Spleen (tissue), 11 donors: ENCODE measurements around the gene ARMC3. TPM values are rescaled to one million over a fixed set of nuclear protein-coding genes. Genes with fewer than 3 reads are reported as not detected.
"Not testable (repeated sequence)": the region's sequence is repeated elsewhere in the genome, so short reads cannot be mapped to it uniquely, and the experiment has no call there.

Source experiments
- DNase-seq: peaks from one replicate; pipeline ENCODE4 v3.0.0-alpha.2; 2020
- H3K27ac ChIP-seq, 8 donors: fragments of 200-600 bp; sonication (generic) in 7 of 8; 1 replicate in 4 of 8; 2 replicates in 4 of 8; pipeline versions ENCODE4 v1.5.0 to v1.8.0; 2016 to 2021; ENCODE audit warnings: inconsistent platforms in 4 of 8, mild to moderate bottlenecking in 4 of 8, moderate library complexity in 1 of 8
- H3K27me3 ChIP-seq, 7 donors: fragments of 200-600 bp; sonication (generic) in 6 of 7; replicated peaks in 1 of 7; 1 replicate in 4 of 7; 2 replicates in 3 of 7; pipeline versions ENCODE4 v1.5.0 to v1.8.0; 2016 to 2021; ENCODE audit warnings: inconsistent platforms in 3 of 7, mild to moderate bottlenecking in 1 of 7
- H3K36me3 ChIP-seq, 6 donors: fragments of 200-600 bp; sonication (generic) in 5 of 6; 1 replicate in 4 of 6; 2 replicates in 2 of 6; pipeline versions ENCODE4 v1.5.0 to v1.8.0; 2016 to 2021; ENCODE audit warnings: inconsistent platforms in 2 of 6
- H3K4me1 ChIP-seq, 6 donors: fragments of 200-600 bp; sonication (generic) in 5 of 6; 1 replicate in 3 of 6; 2 replicates in 3 of 6; pipeline versions ENCODE4 v1.5.0 to v1.8.0; 2016 to 2021; ENCODE audit warnings: inconsistent platforms in 3 of 6
- H3K4me3 ChIP-seq, 8 donors: fragments of 200-600 bp; sonication (generic) in 7 of 8; 1 replicate in 4 of 8; 2 replicates in 4 of 8; pipeline versions ENCODE4 v1.5.0 to v1.8.0; 2016 to 2021; ENCODE audit warnings: inconsistent platforms in 4 of 8, mild to moderate bottlenecking in 4 of 8, moderate library complexity in 2 of 8
- H3K9me3 ChIP-seq, 8 donors: fragments of 200-600 bp; sonication (generic) in 7 of 8; 1 replicate in 4 of 8; 2 replicates in 4 of 8; pipeline versions ENCODE4 v1.5.0 to v1.8.0; 2016 to 2021; ENCODE audit warnings: inconsistent platforms in 4 of 8
- POLR2A ChIP-seq, 3 donors: fragments of 450-650 bp; IDR thresholded peaks; one replicate each; pipeline ENCODE4 v1.5.1; 2017; ENCODE audit warnings: antibody characterized with exemption in 3 of 3, mild to moderate bottlenecking in 1 of 3
- POLR2AphosphoS5 ChIP-seq, 3 donors: sonication (generic); formaldehyde crosslinking; IDR thresholded peaks; one replicate each; pipeline ENCODE4 v1.5.1; 2017; ENCODE audit warnings: antibody characterized with exemption in 3 of 3
- WGBS, 5 donors: extraction: QIAGEN DNeasy Blood & Tissue Kit in 3 of 5; methylation state at CpG; one replicate each; pipeline versions ENCODE4 v1.1.5 to v1.1.7; 2013 to 2018; 5-methylcytosine and 5-hydroxymethylcytosine counted together
- intact Hi-C: fragments of 100-400 bp; cut with DNase I; formaldehyde crosslinking; loops from one replicate; pipeline ENCODE4 v1.15.0; 2023; ENCODE audit warnings: low total_unique reads
- polyA plus RNA-seq, 3 donors: library from polyadenylated mRNA; stranded (reverse); fragments of 200-250 nt; gene quantifications; one replicate each; pipeline ENCODE4 v1.2.1, GENCODE V29; 2013
- total RNA-seq, 7 donors: library from RNA; depleted of rRNA in 3 of 7; stranded (reverse); fragments of >200 nt in 3 of 7; fragmentation: NEBNext Ultra II Directional in 4 of 7; extraction: Animal tissue kit (Norgen Biotek cat#: 25700) in 4 of 7; gene quantifications; one replicate each; pipeline versions ENCODE4 v1.1.0 to v1.2.1, GENCODE V29; 2016 to 2021
- TF ChIP-seq, protein P1 (sequence below), 11 experiments: fragments of 200-600 bp in 7 of 11; fragments of 450-650 bp in 4 of 11; sonication (generic) in 4 of 11; IDR thresholded peaks in 8 of 11; conservative IDR thresholded peaks in 3 of 11; 1 replicate in 7 of 11; 2 replicates in 4 of 11; pipeline versions ENCODE4 v1.4.0 to v1.8.0; 2016 to 2021; ENCODE audit warnings: antibody characterized with exemption in 11 of 11, inconsistent platforms in 4 of 11, mild to moderate bottlenecking in 1 of 11
- donor health status: healthy with polysubstance abuse.
- donor health status: DM: no; HTN: no; CAD: no; lungs with moderate emphysema.
- donor health status: DM: no; HTN: no; CAD: no.
- donor health status: Bipolar disorder and iron deficiency.
- donor health status: healthy.
- donor health status: DM: no; HTN: no; CAD: no.
- donor health status: DM: yes; HTN: yes; CAD: no.

Gene ARMC3
- total and polyA plus RNA-seq, 10 donors: 0.66 to 0.85 TPM; not detected in 8

DNA sequence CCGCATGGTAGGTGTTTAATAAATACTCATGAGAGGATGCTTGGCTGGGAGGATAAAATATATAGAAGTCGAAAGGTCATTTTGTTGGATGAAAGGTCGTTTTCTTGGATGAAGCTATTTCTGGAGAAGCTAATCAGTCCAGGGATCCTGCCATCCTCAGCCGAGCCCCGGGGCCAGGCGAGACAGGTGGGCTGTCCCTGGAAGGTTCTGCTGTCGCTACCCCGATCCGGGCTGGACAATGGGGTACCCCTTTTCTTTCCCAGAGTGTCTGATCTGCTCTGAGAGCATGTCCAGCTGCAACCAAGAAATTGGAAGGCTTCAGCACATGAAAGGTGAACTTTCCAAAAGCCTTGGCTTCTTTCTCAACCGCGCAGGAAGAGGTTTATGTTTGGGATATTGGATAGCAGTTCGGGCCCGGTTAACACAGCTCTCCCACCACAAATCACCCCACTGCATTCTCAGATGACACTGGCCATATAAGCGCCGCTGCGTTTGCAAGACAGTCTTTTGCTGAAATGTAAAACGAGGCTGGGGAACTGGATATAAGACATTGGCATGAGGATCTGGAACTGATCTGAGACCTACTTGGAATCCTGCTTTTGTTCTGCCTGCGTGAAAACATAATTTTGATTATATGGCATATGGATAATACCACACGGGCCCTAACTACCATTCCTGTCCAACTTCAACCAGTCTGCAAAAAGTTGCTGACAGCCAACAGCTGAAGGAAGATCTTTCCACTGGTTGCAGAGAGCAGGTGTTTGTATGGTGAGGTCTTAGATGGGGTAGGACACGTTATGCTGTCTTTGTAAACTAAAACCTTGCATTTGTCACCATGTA is 136.3 kb downstream of the ARMC3 start:
- 84 to 91% (median 91%) methylated on average over 20 of the region's 20 CpGs for WGBS, 5 donors
- peaks cover 0 to 5% (median 0%) of the 10 kb centered on the region in 7 donors for H3K27me3 ChIP-seq
- H3K27ac ChIP-seq: no peak overlapping the region
- H3K4me3 ChIP-seq: no peak overlapping the region
- DNase-seq: no peak
- H3K4me1 ChIP-seq: peaks cover 0 to 8% (median 0%) of the 10 kb centered on the region in 6 donors
- H3K36me3 ChIP-seq: no peaks in the 10 kb centered on the region
- intact Hi-C loops: no loop called here
- peaks cover 0 to 13% (median 8%) of the 10 kb centered on the region in 8 donors for H3K9me3 ChIP-seq
- TF ChIP-seq POLR2AphosphoS5 (IDR thresholded peaks at IDR 0.05) (no peak), POLR2A (IDR thresholded peaks at IDR 0.05) (no peak)
- TF ChIP-seq, protein P1, sequence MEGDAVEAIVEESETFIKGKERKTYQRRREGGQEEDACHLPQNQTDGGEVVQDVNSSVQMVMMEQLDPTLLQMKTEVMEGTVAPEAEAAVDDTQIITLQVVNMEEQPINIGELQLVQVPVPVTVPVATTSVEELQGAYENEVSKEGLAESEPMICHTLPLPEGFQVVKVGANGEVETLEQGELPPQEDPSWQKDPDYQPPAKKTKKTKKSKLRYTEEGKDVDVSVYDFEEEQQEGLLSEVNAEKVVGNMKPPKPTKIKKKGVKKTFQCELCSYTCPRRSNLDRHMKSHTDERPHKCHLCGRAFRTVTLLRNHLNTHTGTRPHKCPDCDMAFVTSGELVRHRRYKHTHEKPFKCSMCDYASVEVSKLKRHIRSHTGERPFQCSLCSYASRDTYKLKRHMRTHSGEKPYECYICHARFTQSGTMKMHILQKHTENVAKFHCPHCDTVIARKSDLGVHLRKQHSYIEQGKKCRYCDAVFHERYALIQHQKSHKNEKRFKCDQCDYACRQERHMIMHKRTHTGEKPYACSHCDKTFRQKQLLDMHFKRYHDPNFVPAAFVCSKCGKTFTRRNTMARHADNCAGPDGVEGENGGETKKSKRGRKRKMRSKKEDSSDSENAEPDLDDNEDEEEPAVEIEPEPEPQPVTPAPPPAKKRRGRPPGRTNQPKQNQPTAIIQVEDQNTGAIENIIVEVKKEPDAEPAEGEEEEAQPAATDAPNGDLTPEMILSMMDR (IDR thresholded peaks at IDR 0.05 in 8 of 11, conservative IDR thresholded peaks at IDR 0.05 in 3 of 11): no peak

DNA sequence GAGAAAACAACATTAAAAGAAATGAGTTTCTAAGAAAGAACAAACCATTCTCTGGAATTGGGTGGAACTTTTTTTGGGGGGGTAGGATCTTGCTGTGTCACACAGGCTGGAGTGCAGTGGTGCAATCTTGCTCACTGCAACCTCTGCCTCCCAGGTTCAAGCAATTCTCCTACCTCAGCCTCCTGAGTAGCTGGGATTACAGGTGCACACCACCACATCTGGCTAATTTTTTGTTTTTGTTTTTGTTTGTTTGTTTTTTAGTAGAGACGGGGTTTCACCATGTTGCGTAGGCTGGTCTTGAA is 136.9 kb downstream of the ARMC3 start:
- H3K36me3 ChIP-seq, H3K27me3 ChIP-seq, H3K4me1 ChIP-seq, DNase-seq, intact Hi-C loops, H3K4me3 ChIP-seq, H3K9me3 ChIP-seq, H3K27ac ChIP-seq: not testable (repeated sequence)
- WGBS, 5 donors: 90 to 97% (median 93%) methylated on average over 2 of the region's 2 CpGs

DNA sequence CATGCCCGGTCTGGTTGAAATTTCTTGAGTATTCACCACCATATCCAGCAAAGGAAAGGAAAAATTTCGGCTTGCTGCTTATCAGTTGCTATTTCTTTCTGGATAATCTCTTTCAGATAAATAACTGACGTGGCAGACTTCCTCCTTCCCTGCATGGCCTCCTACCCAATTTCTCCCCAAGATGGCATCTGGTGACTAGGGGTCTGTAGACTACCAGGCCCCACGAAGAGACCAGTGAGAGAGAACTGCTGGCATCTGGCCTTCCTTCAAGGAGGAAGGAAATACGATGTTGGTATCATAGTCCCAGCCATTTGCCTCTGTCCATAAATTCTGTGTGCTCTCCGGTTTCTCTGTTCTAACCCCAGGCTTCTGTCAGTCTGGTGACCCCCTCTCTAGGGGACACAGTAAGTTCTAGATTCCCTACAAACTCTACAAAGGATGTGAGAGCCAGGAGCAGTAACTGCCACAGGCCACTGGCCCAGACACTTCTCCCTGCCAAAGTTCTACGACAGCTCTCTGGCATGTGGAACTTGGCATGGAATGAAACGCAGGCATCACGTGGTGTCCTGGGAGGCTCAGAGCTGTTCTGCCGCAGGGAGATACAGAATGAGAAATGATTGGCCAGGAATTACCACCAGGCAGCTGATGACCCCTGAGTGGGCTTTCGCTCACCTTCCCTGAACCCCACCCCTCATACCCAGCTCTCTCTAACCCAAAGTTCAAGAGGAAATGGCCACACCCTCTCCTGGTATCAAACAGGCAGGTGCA is 137.5 kb downstream of the ARMC3 start:
- intact Hi-C loops: no loop called here
- no peak for DNase-seq
- WGBS, 5 donors: 56 to 73% (median 59%) methylated on average over 11 of the region's 11 CpGs
- H3K27ac ChIP-seq: no peak overlapping the region
- no peaks in the 10 kb centered on the region for H3K36me3 ChIP-seq
- H3K27me3 ChIP-seq: peaks cover 0 to 5% (median 0%) of the 10 kb centered on the region in 7 donors
- peaks cover 0 to 2% (median 0%) of the 10 kb centered on the region in 8 donors for H3K9me3 ChIP-seq
- H3K4me1 ChIP-seq: peaks cover 0 to 8% (median 0%) of the 10 kb centered on the region in 6 donors
- no peak overlapping the region for H3K4me3 ChIP-seq
- TF ChIP-seq POLR2AphosphoS5 (IDR thresholded peaks at IDR 0.05): no peak
- TF ChIP-seq POLR2A (IDR thresholded peaks at IDR 0.05): no peak
- TF ChIP-seq, protein P1 (IDR thresholded peaks at IDR 0.05 in 8 of 11, conservative IDR thresholded peaks at IDR 0.05 in 3 of 11): no peak

DNA sequence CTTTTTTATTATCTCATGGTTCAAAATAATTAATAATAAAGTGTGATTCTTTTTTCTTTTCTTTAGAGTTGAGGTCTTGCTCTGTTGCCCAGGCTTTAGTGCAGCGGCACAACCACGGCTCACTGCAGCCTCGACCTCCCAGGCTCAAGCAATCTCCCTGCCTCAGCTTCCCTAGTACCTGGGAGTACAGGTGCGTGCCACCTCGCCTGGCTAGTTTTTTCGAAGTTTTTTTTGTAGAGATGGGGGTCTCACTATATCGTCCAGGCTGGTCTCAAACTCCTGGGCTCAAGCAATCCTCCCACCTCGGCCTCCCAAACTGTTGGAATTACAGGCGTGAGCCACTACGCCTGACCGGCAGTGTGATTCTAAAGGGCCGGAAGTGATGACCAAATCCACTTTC is 139.5 kb downstream of the ARMC3 start:
- H3K27me3 ChIP-seq: no peaks in the 10 kb centered on the region
- WGBS, 5 donors: 83 to 93% (median 87%) methylated on average over 12 of the region's 12 CpGs
- no peak overlapping the region for H3K27ac ChIP-seq
- no peaks in the 10 kb centered on the region for H3K36me3 ChIP-seq
- TF ChIP-seq POLR2A (IDR thresholded peaks at IDR 0.05) (no peak), POLR2AphosphoS5 (IDR thresholded peaks at IDR 0.05) (no peak)
- TF ChIP-seq, protein P1 (IDR thresholded peaks at IDR 0.05 in 8 of 11, conservative IDR thresholded peaks at IDR 0.05 in 3 of 11): no peak
- no peaks in the 10 kb centered on the region for H3K9me3 ChIP-seq
- DNase-seq: no peak
- peaks cover 0 to 17% (median 0%) of the 10 kb centered on the region in 6 donors for H3K4me1 ChIP-seq
- intact Hi-C loops: no loop called here
- H3K4me3 ChIP-seq: no peak overlapping the region
